Thoracic aorta (tissue), 2 donors: ENCODE results near the gene ITGA3. TPM values are rescaled to one million over a fixed set of nuclear protein-coding genes. Genes with fewer than 3 reads are reported as not detected.

Source experiments
- ATAC-seq: fragments of 150-250 bp; one replicate; pipeline ENCODE4 v1.8.0; 2017; ENCODE audit warnings: low read depth; ENCODE audit not compliant: insufficient number of reproducible peaks, low FRiP score
- DNase-seq: peaks from one replicate; pipeline ENCODE4 v3.0.0-alpha.2; 2020; ENCODE audit warnings: low spot score
- H3K27ac ChIP-seq, 2 donors: fragments of 200-600 bp; sonication (generic); 1 replicate in 1 of 2; 2 replicates in 1 of 2; pipeline ENCODE4 v1.5.1; 2016; ENCODE audit warnings: mild to moderate bottlenecking in 2 of 2, moderate library complexity in 2 of 2
- H3K27me3 ChIP-seq: fragments of 200-600 bp; sonication (generic); replicated peaks from 2 replicates; pipeline ENCODE4 v1.6.0; 2016; ENCODE audit warnings: mild to moderate bottlenecking; ENCODE audit not compliant: insufficient read depth
- H3K36me3 ChIP-seq: fragments of 200-600 bp; sonication (generic); one replicate; pipeline ENCODE4 v1.5.1; 2016
- H3K4me1 ChIP-seq, 2 donors: fragments of 200-600 bp; sonication (generic); 1 replicate in 1 of 2; 2 replicates in 1 of 2; pipeline versions ENCODE4 v1.5.1 to v1.6.0; 2016; ENCODE audit warnings: low read depth in 2 of 2, mild to moderate bottlenecking in 1 of 2; ENCODE audit not compliant: control insufficient read depth in 1 of 2
- H3K4me3 ChIP-seq: fragments of 200-600 bp; sonication (generic); 2 replicates; pipeline ENCODE4 v1.5.1; 2016; ENCODE audit warnings: mild to moderate bottlenecking
- H3K9me3 ChIP-seq: fragments of 200-600 bp; sonication (generic); 2 replicates; pipeline ENCODE4 v1.5.1; 2016
- CTCF ChIP-seq: fragments of 200-600 bp; sonication (generic); IDR thresholded peaks from one replicate; pipeline ENCODE4 v1.5.1; 2019; ENCODE audit warnings: antibody characterized with exemption
- total RNA-seq, 2 donors: library from RNA; depleted of rRNA; stranded (reverse); fragments of >200 nt; gene quantifications; one replicate each; pipeline versions ENCODE4 v1.1.0 to v1.2.3, GENCODE V29; 2016

Gene ITGA3
- total RNA-seq, 2 donors from 2014 or later = 197 to 260 TPM

GRCh38 chr17:50090971-50091917, 35.3 kb downstream of the ITGA3 start:
- no peaks in the 10 kb centered on the region for H3K9me3 ChIP-seq
- H3K4me1 ChIP-seq = peaks cover 3 to 6% of the 10 kb centered on the region in 2 donors
- H3K4me3 ChIP-seq = no peak overlapping the region
- H3K27ac ChIP-seq = no peak overlapping the region
- peaks cover 27% of the 10 kb centered on the region for H3K36me3 ChIP-seq
- no peaks in the 10 kb centered on the region for H3K27me3 ChIP-seq
- ATAC-seq (no peak), DNase-seq (no peak)
- TF ChIP-seq CTCF = no peak

- Histone ChIP-seq H3K9me3 (no peaks in the 10 kb centered on the region), H3K4me3 (no peak overlapping the region), H3K27ac (no peak overlapping the region), H3K36me3 (peaks cover 27% of the 10 kb centered on the region), H3K27me3 (no peaks in the 10 kb centered on the region), H3K4me1 (peaks cover 10 to 13% of the 10 kb centered on the region in 2 donors)
- DNase-seq = no peak
- ATAC-seq = no peak
- no peak for TF ChIP-seq CTCF
Measured at GRCh38 chr17:50091918-50092285, 36.0 kb downstream of the ITGA3 start.

- no peak for TF ChIP-seq CTCF
- no peak for ATAC-seq
Measured at GRCh38 chr17:50093246-50093645, 37.3 kb downstream of the ITGA3 start.

GRCh38 chr17:50093807-50094206, 37.9 kb downstream of the ITGA3 start:
- no peaks in the 10 kb centered on the region for H3K9me3 ChIP-seq
- peak overlapping the region; percentile 77 to 85 for H3K27ac ChIP-seq
- no peak for TF ChIP-seq CTCF
- H3K27me3 ChIP-seq = no peaks in the 10 kb centered on the region
- peaks cover 32% of the 10 kb centered on the region for H3K36me3 ChIP-seq
- H3K4me3 ChIP-seq = no peak overlapping the region
- DNase-seq = no peak
- peaks cover 10 to 20% of the 10 kb centered on the region in 2 donors for H3K4me1 ChIP-seq
- ATAC-seq = no peak

More at GRCh38 chr17:50093246-50093645, 37.3 kb downstream of the ITGA3 start:
- H3K27me3 ChIP-seq = no peaks in the 10 kb centered on the region
- H3K9me3 ChIP-seq = no peaks in the 10 kb centered on the region
- no peak overlapping the region for H3K27ac ChIP-seq
- no peak for DNase-seq
- H3K36me3 ChIP-seq = peaks cover 32% of the 10 kb centered on the region
- H3K4me3 ChIP-seq = no peak overlapping the region
- peaks cover 10 to 20% of the 10 kb centered on the region in 2 donors for H3K4me1 ChIP-seq

GRCh38 chr17:50094243-50094752, 38.4 kb downstream of the ITGA3 start:
- H3K4me1 ChIP-seq = peaks cover 10 to 20% of the 10 kb centered on the region in 2 donors
- peak overlapping the region; percentile 89 for H3K4me3 ChIP-seq
- H3K27me3 ChIP-seq = no peaks in the 10 kb centered on the region
- H3K27ac ChIP-seq = peak overlapping the region; percentile 77 to 85
- peak; percentile 43 for ATAC-seq
- peaks cover 32% of the 10 kb centered on the region for H3K36me3 ChIP-seq
- no peaks in the 10 kb centered on the region for H3K9me3 ChIP-seq
- DNase-seq = peak; percentile 69
- peak; percentile 96 for TF ChIP-seq CTCF
